Measurements from ENCODE around the gene CASP6. TPM values are rescaled to one million over a fixed set of nuclear protein-coding genes. Genes with fewer than 3 reads are reported as not detected.

The CASP6 gene
- total RNA-seq, 1 donor from 2014 or later, result 15.0 TPM

- Mint-ChIP-seq H3K4me1 (ENCODE audit: low read depth, unreplicated experiment) (peaks cover 5% of the 10 kb centered on the region), H3K9me3 (ENCODE audit: unreplicated experiment) (peaks cover 6% of the 10 kb centered on the region)
Measured at GRCh38 chr4:109729718-109730618, 26.7 kb upstream of the CASP6 start, which contains the start of gene PLA2G12A. PLA2G12A (minus strand) TSS chr4:109730070; CDS start chr4:109729809, 261 bp downstream.

GRCh38 chr4:109729117-109729717 lies 26.0 kb upstream of the CASP6 start:
- H3K27me3 Mint-ChIP-seq (ENCODE audit: unreplicated experiment), result peaks cover 6% of the 10 kb centered on the region
- no peak for TF ChIP-seq CTCF (IDR thresholded peaks at IDR 0.05; ENCODE audit: partially characterized antibody, unreplicated experiment)
- peaks cover 5% of the 10 kb centered on the region for H3K4me1 Mint-ChIP-seq (ENCODE audit: low read depth, unreplicated experiment)
- H3K36me3 Mint-ChIP-seq (ENCODE audit: unreplicated experiment), result no peaks in the 10 kb centered on the region
- no peak overlapping the region for H3K27ac Mint-ChIP-seq (ENCODE audit: unreplicated experiment)
- H3K9me3 Mint-ChIP-seq (ENCODE audit: unreplicated experiment), result peaks cover 6% of the 10 kb centered on the region
- H3K4me3 Mint-ChIP-seq (ENCODE audit: unreplicated experiment), result peak overlapping the region; percentile 91
- DNase-seq, result no peak

More at GRCh38 chr4:109729718-109730618, 26.7 kb upstream of the CASP6 start, which contains the start of gene PLA2G12A:
- Mint-ChIP-seq H3K36me3 (ENCODE audit: unreplicated experiment) (no peaks in the 10 kb centered on the region), H3K27ac (ENCODE audit: unreplicated experiment) (no peak within 1 kb of the TSS), H3K27me3 (ENCODE audit: unreplicated experiment) (peaks cover 6% of the 10 kb centered on the region), H3K4me3 (ENCODE audit: unreplicated experiment) (peak within 1 kb of the TSS; percentile 91)
- TF ChIP-seq CTCF (IDR thresholded peaks at IDR 0.05; ENCODE audit: partially characterized antibody, unreplicated experiment), result no peak
- DNase-seq, result peak; percentile 66

GRCh38 chr4:109728385-109728784 lies 25.1 kb upstream of the CASP6 start:
- H3K27me3 Mint-ChIP-seq (ENCODE audit: unreplicated experiment), result peaks cover 5% of the 10 kb centered on the region
- H3K9me3 Mint-ChIP-seq (ENCODE audit: unreplicated experiment), result peaks cover 6% of the 10 kb centered on the region
- DNase-seq, result no peak
- H3K4me3 Mint-ChIP-seq (ENCODE audit: unreplicated experiment), result peak overlapping the region; percentile 91
- no peaks in the 10 kb centered on the region for H3K36me3 Mint-ChIP-seq (ENCODE audit: unreplicated experiment)
- TF ChIP-seq CTCF (IDR thresholded peaks at IDR 0.05; ENCODE audit: partially characterized antibody, unreplicated experiment), result no peak
- H3K4me1 Mint-ChIP-seq (ENCODE audit: low read depth, unreplicated experiment), result peaks cover 5% of the 10 kb centered on the region
- no peak overlapping the region for H3K27ac Mint-ChIP-seq (ENCODE audit: unreplicated experiment)

- TF ChIP-seq CTCF (IDR thresholded peaks at IDR 0.05; ENCODE audit: partially characterized antibody, unreplicated experiment), result no peak
Measured at GRCh38 chr4:109723110-109723509, 19.9 kb upstream of the CASP6 start.

More at GRCh38 chr4:109723110-109723509, 19.9 kb upstream of the CASP6 start:
- DNase-seq, result no peak
- no peaks in the 10 kb centered on the region for H3K4me1 Mint-ChIP-seq (ENCODE audit: low read depth, unreplicated experiment)
- H3K36me3 Mint-ChIP-seq (ENCODE audit: unreplicated experiment), result no peaks in the 10 kb centered on the region
- no peaks in the 10 kb centered on the region for H3K27me3 Mint-ChIP-seq (ENCODE audit: unreplicated experiment)
- H3K4me3 Mint-ChIP-seq (ENCODE audit: unreplicated experiment), result no peak overlapping the region
- no peaks in the 10 kb centered on the region for H3K9me3 Mint-ChIP-seq (ENCODE audit: unreplicated experiment)
- H3K27ac Mint-ChIP-seq (ENCODE audit: unreplicated experiment), result no peak overlapping the region

Data from glutamatergic neuron (in vitro differentiated cells).